GM21423 (cell line): ENCODE results near the gene FPR2.
"Not testable (repeated sequence)": the region's sequence is repeated elsewhere in the genome, so short reads cannot be mapped to it uniquely, and the experiment has no call there.

Experiments
- ATAC-seq: cut with Tn5 transposase; IDR thresholded peaks from one replicate; pipeline ENCODE4 v1.9.1; 2021; ENCODE audit warnings: mild to moderate bottlenecking, moderate library complexity; ENCODE audit not compliant: unreplicated experiment

The FPR2 gene

DNA sequence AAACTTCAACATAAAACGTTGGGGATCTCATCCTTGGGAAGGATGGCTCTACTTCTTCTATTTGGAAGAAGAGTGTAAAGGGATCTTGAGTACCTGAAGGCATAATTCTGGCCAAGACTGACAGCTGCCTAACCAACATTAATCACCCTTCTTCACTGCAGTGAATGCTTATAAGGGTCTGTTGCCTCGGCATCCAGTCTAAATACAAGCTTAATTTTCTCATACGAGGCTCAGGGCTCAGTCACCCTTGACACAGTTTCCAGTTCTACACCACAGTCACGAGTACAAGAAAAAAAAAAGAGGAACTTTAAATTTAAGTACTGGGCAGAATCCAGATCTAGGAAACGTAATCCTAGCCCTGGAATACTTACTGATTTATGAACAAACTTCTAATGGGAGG is 43.0 kb downstream of the FPR2 start:
- no peak for ATAC-seq

DNA sequence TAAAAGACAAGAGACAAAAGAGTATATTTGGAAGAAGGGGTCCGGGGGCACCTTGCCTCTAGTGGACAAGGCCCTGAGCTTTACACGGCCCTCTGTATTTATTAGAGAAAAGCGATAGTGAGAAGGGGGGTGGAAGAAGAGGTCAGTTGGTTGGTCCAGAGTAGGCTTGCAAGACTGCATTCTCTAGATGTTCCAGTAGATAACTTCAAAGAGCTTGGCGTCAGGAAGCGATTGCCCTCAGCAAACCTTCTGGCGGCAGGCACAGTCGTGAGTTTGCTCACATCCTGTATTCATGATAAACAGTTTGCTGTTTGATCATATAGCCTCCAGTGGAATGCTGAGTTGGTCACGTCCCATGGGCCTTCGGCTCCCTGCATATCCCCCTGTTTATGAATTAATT is 43.8 kb downstream of the FPR2 start:
- not testable (repeated sequence) for ATAC-seq

DNA sequence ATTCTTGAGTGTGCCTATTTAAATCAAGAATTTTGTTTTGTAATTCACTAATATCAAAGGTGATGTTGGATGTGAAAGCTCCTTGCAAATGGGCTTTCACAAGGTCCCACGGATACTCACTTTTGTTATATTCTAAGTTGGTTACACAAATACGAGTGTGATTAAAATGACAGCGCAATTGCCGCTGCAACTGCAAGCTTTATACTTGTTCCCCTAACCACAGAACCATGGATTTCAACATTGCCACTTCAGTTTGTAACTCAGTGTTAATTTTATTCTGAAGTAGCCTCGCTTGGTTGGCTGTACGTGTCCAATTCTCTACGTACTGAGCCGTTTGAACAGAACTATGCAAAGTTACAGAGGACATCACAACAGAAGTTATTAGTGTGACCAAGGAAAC is 44.4 kb downstream of the FPR2 start:
- ATAC-seq, result not testable (repeated sequence)

DNA sequence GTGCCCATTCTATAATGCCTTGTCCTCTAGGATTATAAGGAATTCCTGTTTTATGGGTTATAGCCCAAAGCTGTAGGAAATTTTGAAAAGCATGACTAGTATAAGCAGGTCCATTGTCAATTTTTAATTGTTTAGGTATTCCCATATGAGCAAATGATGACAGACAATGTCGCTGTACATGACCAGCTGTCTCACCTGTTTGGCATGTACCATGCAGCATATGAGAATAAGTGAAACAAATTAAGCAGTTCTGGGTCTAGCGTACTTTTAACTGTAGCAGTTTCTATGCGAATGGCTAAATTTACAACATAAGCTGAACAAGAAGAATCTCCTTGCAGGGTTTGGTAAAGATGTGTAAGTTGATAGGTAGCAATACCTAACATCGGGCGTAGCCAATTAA is 45.6 kb downstream of the FPR2 start:
- not testable (repeated sequence) for ATAC-seq

DNA sequence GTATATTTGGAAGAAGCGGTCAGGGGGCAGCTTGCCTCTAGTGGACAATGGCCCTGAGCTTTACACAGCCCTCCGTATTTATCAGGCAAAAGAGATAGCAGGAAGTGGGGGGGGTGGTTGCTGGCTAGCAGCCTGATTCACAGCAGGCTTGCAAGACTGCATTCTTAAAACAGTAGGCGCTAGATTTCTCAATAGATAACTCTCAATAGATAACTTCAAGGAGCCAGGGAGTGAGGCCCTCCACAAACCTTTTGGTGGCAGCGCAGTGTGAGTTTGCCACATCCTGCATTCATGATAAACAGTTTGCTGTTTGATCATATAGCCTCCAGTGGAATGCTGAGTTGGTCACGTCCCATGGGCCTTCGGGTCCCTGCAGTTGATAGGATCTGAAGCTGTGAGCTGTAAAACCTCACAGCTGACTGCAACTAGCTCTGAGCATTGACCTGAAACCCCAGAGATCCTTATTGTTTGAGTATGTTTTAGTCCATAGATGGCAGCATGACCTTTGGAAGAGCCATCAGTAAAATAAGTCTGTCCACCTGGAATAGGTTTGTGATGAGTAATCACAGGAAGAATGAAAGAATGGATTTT is 46.2 kb downstream of the FPR2 start:
- no peak for ATAC-seq

DNA sequence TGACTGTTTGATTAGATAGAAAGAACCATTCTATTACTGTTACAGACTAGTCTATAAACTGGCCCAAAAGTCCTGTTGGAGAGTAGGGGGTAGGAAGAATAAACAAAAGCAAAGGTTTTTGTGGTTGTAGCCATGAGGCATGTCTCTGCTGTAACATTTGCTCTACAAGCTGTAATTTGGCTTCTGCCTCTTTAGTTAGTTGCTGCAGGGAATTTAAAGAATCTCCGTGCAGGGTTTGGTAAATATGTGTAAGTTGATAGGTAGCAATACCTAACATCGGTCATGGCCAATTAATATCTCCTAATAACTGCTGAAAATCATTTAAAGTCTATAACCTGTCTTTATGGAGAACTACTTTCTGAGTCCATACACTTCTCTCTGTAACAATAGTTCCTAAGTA is 46.9 kb downstream of the FPR2 start:
- ATAC-seq, result no peak

DNA sequence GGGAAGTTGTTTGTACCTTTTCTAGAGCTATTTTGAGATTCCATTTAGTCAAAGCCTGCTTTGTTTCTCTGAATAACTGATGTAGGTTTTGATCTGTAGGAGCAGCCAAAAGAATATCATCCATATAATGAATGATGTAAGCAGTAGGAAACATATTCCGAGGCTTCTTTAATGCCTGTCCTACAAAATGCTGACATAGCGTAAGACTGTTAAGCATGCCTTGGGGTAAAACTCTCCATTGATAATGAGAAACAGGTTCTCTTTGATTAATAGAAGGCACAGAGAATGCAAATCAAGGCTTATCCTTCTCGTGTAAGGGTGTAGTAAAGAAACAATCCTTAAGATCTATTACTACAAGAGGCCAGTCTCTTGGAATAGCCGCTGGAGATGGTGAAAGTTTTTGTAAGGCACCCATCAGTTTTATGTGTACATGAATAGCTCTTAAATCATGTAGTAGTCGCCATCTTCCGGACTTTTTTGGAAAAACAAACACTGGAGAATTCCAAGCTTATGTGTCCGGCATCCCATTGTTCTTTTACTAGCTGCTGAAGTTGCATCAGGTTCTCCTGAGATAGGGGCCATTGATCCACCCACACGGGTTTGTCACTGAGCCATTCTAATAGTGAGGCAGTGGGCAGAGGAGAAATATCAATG is 47.5 kb downstream of the FPR2 start:
- no peak for ATAC-seq

DNA sequence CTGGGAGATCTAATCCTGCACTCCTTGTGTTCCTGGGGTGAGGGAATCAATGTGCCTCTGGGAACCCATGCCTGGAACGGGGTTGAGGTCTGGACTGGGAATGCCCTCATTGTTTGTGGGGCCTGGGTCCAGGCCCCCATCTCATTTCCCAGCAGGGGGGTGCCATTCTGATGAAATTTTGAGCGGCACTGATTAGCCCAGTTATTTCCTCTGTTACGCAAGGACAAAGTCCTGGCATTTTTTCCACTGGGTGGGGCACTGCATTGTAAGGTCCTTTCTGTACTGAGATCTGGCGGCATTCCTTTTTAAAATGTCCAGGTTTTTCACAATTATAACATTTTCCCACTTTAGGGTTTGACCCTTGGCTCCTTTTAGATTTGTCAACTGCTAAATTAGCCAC is 48.8 kb downstream of the FPR2 start:
- ATAC-seq, result no peak

DNA sequence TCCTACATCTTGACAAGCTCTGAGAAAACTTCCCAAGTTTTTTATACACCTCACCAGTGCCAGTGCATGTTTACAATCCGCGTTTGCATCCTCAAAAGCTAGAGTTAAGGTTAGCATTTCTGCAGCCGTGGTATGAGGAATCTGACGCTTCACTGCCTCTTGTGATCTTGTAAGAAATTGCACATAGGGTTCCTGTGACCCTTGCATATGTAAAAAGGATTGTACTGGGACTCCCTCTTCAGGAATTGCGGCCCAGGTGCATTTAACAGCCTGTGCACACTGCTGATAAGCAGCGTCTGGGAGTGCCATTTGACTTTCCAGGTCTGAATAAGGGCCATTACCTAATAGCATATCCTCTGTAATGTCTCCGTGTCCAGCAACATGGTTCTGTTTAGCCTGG is 49.2 kb downstream of the FPR2 start:
- ATAC-seq, result no peak

DNA sequence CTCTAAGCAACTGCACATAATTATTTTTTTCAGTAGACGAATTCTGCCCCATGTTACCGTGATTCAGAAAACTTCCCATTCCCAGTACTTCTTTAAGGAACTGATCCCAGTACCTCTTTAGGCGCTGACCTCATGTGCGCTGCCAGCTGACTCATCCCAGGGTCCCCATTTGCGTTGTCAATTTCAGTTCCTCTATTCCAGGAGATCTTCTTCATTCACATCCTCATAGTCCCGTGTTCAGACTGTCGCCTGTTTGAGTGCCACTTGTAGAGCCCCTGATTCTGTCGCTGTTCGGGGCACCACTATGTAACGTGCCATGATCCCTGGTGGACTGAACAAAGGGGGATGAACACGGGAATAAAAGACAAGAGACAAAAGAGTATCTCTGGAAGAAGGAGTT is 50.4 kb downstream of the FPR2 start:
- ATAC-seq, result no peak

DNA sequence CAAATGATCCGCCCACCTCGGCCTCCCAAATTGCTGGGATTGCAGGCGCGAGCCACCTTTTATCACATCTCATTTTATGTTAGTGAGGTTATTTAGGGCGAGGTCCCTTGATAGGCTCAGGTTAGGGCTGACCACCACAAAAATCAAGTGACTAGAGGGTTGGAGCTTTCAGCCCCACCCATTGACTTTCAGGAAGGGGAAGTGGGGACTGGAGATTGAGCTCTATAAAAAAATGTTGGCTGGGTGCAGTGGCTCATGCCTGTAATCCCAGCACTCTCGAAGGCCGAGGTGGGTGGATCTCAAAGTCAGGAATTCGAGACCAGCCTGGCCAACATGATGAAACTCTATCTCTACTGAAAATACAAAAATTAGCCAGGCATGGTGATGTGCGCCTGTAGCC is 54.1 kb downstream of the FPR2 start:
- ATAC-seq, result no peak

DNA sequence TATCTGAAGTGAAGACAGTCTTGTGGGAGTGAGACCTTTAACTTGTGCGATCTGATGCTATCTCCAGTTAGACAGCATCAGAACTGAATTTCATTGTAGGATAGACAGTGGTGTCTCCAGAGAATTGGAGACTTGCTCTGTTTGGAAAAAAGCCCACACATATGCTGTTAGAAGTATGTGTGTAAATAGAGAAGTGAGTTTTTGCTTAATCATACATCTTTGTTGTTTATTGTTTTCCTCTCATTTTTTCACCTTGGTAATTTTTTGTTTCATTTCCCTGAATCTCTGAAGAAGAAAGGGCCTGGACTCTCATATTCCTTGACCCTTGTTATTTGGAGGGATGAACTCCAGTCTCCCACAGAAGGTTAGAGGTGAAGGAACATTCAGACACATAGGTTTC is 55.7 kb downstream of the FPR2 start:
- no peak for ATAC-seq

DNA sequence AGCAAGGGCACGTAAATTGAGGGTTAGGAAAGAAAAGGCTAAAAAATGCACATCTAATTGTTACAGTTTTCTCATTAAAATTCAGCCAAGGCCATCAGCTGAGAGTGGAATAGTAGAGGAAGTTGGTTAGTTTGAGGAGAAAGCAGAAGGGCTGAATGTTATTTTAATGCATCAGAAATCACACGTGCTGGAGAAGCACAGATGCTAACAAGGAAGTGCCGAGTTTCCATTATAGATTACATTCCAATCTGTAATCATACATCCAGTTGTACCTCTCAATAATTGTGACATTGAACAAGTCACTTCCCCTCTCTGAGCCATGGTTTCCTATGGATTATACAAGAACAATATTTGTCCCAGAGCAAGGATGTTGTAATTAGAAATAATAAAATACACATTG is 59.0 kb downstream of the FPR2 start:
- no peak for ATAC-seq
